NT2/D1 (cell line): Measurements from ENCODE around the gene ZNF134.

Experiments used
- SUZ12 ChIP-seq: IDR thresholded peaks from 2 replicates; pipeline ENCODE4 v1.6.1; 2011; ENCODE audit not compliant: insufficient read length, insufficient read depth; ENCODE audit errors: extremely low read depth
- YY1 ChIP-seq: IDR thresholded peaks from 2 replicates; pipeline ENCODE4 v1.6.1; 2011; ENCODE audit not compliant: insufficient read length, insufficient read depth

GRCh38 chr19:57572415-57572947, 41.6 kb upstream of the ZNF134 start:
- TF ChIP-seq SUZ12 = no peak
- no peak for TF ChIP-seq YY1
